GM12865 (cell line): Measurements from ENCODE around the gene PRKD2.

Experiments
- DNase-seq: peaks from one replicate; pipeline ENCODE4 v3.0.0; 2010; ENCODE audit warnings: low read depth
- H3K4me3 ChIP-seq: 2 replicates; pipeline ENCODE4 v1.5.1; 2011; ENCODE audit warnings: mild to moderate bottlenecking, low read depth, low read length, control low read depth
- CTCF ChIP-seq: IDR thresholded peaks from 2 replicates; pipeline ENCODE4 v1.5.1; 2011; ENCODE audit warnings: low read length, control low read depth, low read depth, inconsistent platforms; ENCODE audit not compliant: insufficient read depth; ENCODE audit errors: missing control alignments

PRKD2 gene

GRCh38 chr19:46739290-46739771 is 22.4 kb upstream of the PRKD2 start:
- TF ChIP-seq CTCF, result no peak
- no peak overlapping the region for H3K4me3 ChIP-seq
- DNase-seq, result no peak

DNA sequence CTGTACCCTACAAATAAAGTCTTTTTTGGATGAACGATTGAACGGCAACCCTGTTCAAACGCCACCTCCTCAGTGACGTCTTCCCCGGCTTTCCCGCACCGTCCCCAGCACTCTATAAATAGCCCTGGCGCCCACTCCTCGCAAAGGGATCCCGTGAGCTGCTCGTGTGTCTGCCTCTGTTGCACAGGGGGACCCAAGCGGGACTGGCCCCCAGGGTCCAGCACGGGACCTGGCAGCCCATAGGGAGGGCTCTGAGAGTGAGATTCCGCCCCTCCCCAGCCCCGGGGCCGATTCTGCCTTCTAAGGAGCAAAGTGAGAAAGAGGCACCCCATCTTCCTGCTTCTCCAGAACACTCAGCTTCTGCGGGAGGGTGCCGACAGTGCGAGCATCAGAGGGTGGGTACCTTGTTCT is 20.9 kb upstream of the PRKD2 start:
- no peak for DNase-seq
- H3K4me3 ChIP-seq, result no peak overlapping the region
- no peak for TF ChIP-seq CTCF

GRCh38 chr19:46737298-46737654 is 20.4 kb upstream of the PRKD2 start:
- DNase-seq, result no peak
- no peak overlapping the region for H3K4me3 ChIP-seq
- TF ChIP-seq CTCF, result no peak

DNA sequence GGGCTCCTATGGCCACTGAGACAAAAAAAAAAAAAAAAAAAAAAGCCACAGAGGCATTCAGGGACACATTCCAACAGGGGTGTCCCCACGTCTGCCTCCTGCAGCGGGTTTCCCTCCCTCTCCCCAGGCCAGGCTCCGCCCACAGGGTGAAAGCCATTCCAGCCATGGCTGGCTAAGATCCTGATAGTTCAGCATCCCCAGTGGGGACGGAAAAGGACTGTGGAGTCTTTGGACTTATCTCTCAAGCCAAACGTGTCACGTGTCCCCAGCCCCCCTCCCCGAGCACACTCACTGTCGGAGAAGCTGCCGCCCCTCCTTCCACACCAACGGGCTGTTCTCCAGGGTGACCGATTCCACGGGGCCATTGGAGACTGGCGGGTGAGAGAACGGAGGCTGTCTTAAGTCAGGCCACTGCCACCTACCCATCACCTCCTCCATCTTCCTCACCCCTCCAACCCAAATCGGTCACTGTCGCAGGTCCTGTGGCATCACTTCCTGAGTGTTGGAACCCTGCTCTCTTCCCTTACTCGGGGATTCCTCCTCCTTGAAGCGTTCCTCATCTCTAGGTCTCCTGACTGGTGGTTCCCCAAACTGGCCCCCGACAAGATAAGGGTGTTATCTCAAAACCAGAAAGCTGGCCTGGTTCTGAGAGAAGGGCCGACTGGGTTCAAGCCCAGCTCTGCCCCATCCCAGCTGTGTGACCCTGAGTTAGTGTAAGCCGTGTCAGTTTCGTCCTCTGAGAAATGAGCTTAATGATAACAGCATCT is 19.8 kb upstream of the PRKD2 start:
- TF ChIP-seq CTCF, result no peak
- no peak overlapping the region for H3K4me3 ChIP-seq
- DNase-seq, result no peak

- no peak for DNase-seq
- H3K4me3 ChIP-seq, result no peak overlapping the region
- TF ChIP-seq CTCF, result no peak
These were observed 16.9 kb upstream of the PRKD2 start for GRCh38 chr19:46733690-46734292.

GRCh38 chr19:46732966-46733689 is 16.2 kb upstream of the PRKD2 start:
- no peak for DNase-seq
- no peak for TF ChIP-seq CTCF
- no peak overlapping the region for H3K4me3 ChIP-seq
